ENCODE data around the gene E2F3. TPM values are rescaled to one million over a fixed set of nuclear protein-coding genes. Genes with fewer than 3 reads are reported as not detected.

E2F3 gene
- total RNA-seq, 1 experiment from 2014 or later, result 27.1 TPM

DNA sequence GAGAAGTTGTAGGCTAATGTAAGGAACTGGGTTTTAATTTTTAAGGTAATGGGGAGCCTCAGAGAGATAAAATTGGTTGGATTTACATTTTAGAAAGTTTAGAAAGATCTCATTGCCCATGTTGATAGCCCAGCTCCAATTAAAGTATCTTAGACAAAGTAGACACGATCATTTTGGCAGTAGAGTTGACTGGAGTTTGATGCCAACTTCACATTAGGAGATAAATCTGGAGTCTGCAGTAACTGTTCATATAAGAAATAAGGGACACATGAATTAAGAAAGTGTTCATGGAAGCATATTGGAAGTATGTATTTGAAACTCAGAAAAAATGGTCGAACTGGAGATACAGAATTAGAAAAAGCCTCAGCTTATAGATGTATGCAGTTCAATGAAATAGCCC lies 12.6 kb upstream of the E2F3 start (continued):
- TF ChIP-seq, protein P1, sequence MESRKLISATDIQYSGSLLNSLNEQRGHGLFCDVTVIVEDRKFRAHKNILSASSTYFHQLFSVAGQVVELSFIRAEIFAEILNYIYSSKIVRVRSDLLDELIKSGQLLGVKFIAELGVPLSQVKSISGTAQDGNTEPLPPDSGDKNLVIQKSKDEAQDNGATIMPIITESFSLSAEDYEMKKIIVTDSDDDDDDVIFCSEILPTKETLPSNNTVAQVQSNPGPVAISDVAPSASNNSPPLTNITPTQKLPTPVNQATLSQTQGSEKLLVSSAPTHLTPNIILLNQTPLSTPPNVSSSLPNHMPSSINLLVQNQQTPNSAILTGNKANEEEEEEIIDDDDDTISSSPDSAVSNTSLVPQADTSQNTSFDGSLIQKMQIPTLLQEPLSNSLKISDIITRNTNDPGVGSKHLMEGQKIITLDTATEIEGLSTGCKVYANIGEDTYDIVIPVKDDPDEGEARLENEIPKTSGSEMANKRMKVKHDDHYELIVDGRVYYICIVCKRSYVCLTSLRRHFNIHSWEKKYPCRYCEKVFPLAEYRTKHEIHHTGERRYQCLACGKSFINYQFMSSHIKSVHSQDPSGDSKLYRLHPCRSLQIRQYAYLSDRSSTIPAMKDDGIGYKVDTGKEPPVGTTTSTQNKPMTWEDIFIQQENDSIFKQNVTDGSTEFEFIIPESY (IDR thresholded peaks at IDR 0.05; ENCODE audit: extremely low read depth, insufficient replicate concordance, low read length), result no peak
- TF ChIP-seq, protein P2, sequence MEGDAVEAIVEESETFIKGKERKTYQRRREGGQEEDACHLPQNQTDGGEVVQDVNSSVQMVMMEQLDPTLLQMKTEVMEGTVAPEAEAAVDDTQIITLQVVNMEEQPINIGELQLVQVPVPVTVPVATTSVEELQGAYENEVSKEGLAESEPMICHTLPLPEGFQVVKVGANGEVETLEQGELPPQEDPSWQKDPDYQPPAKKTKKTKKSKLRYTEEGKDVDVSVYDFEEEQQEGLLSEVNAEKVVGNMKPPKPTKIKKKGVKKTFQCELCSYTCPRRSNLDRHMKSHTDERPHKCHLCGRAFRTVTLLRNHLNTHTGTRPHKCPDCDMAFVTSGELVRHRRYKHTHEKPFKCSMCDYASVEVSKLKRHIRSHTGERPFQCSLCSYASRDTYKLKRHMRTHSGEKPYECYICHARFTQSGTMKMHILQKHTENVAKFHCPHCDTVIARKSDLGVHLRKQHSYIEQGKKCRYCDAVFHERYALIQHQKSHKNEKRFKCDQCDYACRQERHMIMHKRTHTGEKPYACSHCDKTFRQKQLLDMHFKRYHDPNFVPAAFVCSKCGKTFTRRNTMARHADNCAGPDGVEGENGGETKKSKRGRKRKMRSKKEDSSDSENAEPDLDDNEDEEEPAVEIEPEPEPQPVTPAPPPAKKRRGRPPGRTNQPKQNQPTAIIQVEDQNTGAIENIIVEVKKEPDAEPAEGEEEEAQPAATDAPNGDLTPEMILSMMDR (IDR thresholded peaks at IDR 0.05 in 2 of 3, conservative IDR thresholded peaks at IDR 0.05 in 1 of 3; ENCODE audit: borderline replicate concordance in 1 of 3, insufficient read depth in 1 of 3, low read depth in 2 of 3, low read length in 2 of 3), result no peak
- TF ChIP-seq SRF (IDR thresholded peaks at IDR 0.05; ENCODE audit: low read depth) (no peak), SIN3A (IDR thresholded peaks at IDR 0.05; ENCODE audit: low read depth) (no peak), ZFX (IDR thresholded peaks at IDR 0.05) (no peak), TCF7L2 (IDR thresholded peaks at IDR 0.05; ENCODE audit: borderline replicate concordance, extremely low read depth, insufficient read depth, insufficient read length) (no peak), EZH2phosphoT487 (IDR thresholded peaks at IDR 0.05; ENCODE audit: borderline replicate concordance) (no peak)

DNA sequence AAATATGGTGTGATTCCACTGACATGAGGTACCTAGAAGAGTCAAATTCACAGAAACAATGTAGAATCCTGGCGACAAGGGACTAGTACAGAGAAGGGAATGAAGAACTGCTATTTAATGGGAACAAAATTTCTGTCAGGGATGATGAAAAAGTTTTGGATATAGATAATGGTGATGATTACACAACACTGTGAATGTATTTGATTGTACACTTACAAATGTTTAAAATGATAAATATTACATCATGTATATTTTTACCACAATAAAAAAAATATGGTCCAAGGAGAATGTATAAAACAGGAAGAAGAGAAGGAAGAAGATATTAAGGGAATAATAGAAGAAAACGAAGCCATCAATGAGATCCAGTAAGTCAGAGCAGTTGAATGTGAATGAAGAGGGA lies 8.4 kb upstream of the E2F3 start:
- TF ChIP-seq, protein P2 (IDR thresholded peaks at IDR 0.05 in 2 of 3, conservative IDR thresholded peaks at IDR 0.05 in 1 of 3; ENCODE audit: borderline replicate concordance in 1 of 3, insufficient read depth in 1 of 3, low read depth in 2 of 3, low read length in 2 of 3), result no peak
- no peak for TF ChIP-seq EZH2phosphoT487 (IDR thresholded peaks at IDR 0.05; ENCODE audit: borderline replicate concordance)
- no peak for TF ChIP-seq SP1 (IDR thresholded peaks at IDR 0.05; ENCODE audit: low read depth)
- Histone ChIP-seq H3K27ac (ENCODE audit: low read depth, low read length) (no peak overlapping the region), H2AFZ (ENCODE audit: low read depth, low read length, poor library complexity, severe bottlenecking) (no peak overlapping the region), H3K9me3 (ENCODE audit: control insufficient read depth in 1 of 2, insufficient read depth in 1 of 2, low read depth in 1 of 2, low read length in 2 of 2) (no peaks in the 10 kb centered on the region), H3K4me2 (ENCODE audit: low read length) (no peak overlapping the region), H4K20me1 (ENCODE audit: insufficient read depth) (no peaks in the 10 kb centered on the region), H3K4me1 (ENCODE audit: control insufficient read depth in 1 of 2, insufficient read depth in 2 of 2, low read length in 2 of 2) (no peaks in the 10 kb centered on the region), H3K27me3 (ENCODE audit: insufficient read depth, low read length) (no peaks in the 10 kb centered on the region), H3K36me3 (ENCODE audit: control insufficient read depth in 1 of 2, insufficient read depth in 2 of 2, low read length in 2 of 2) (no peaks in the 10 kb centered on the region), H3K9ac (ENCODE audit: low read length) (no peak overlapping the region), H3K79me2 (ENCODE audit: insufficient read depth, low read length) (no peaks in the 10 kb centered on the region), H3K4me3 (replicated peaks in 1 of 2; ENCODE audit: low read depth in 1 of 2, low read length in 2 of 2) (no peak overlapping the region), H3K9me2 (ENCODE audit: insufficient read depth) (no peaks in the 10 kb centered on the region)
- ChIA-PET CTCF (no interaction called here), POLR2A (no interaction called here), RAD21 (ENCODE audit: low non-redundant PET in 1 of 2, low total read pairs in 2 of 2, uncharacterized antibody in 2 of 2, unreplicated experiment in 2 of 2) (no interaction called here)
- ATAC-seq (no peak), DNase-seq (ENCODE audit: low read depth, low spot score) (no peak)
- BruUV-seq (replicated peaks), result no TSS peak
- intact Hi-C loops (cut with micrococcal nuclease), result no loop called here
